Upper lobe of left lung (tissue), 6 donors: Measurements from ENCODE around the gene EYA4. TPM values are rescaled to one million over a fixed set of nuclear protein-coding genes. Genes with fewer than 3 reads are reported as not detected.

ENCODE experiments used
- ATAC-seq, 2 donors: fragments of 200-7000 bp; cut with Tn5 transposase; one replicate each; pipeline ENCODE4 v1.9.1; 2022; ENCODE audit warnings: mild to moderate bottlenecking in 2 of 2, moderate library complexity in 2 of 2; ENCODE audit not compliant: low FRiP score in 2 of 2
- DNase-seq, 2 donors: peaks; one replicate each; pipeline ENCODE4 v3.0.0-alpha.2; 2019 to 2020
- H3K27ac ChIP-seq, 4 donors: fragments of 200-600 bp; sonication (generic); one replicate each; pipeline ENCODE4 v1.5.1; 2016 to 2019
- H3K27me3 ChIP-seq, 4 donors: fragments of 200-600 bp; sonication (generic); one replicate each; pipeline ENCODE4 v1.5.1; 2017 to 2019
- H3K36me3 ChIP-seq, 4 donors: fragments of 200-600 bp; sonication (generic); one replicate each; pipeline ENCODE4 v1.5.1; 2016 to 2019
- H3K4me1 ChIP-seq, 4 donors: fragments of 200-600 bp; sonication (generic); one replicate each; pipeline ENCODE4 v1.5.1; 2018 to 2019
- H3K4me3 ChIP-seq, 4 donors: fragments of 200-600 bp; sonication (generic); one replicate each; pipeline ENCODE4 v1.5.1; 2017 to 2019; ENCODE audit warnings: mild to moderate bottlenecking in 2 of 4, moderate library complexity in 1 of 4
- H3K9me3 ChIP-seq, 4 donors: fragments of 200-600 bp; sonication (generic); one replicate each; pipeline ENCODE4 v1.5.1; 2018 to 2019
- EP300 ChIP-seq, 4 donors: sonication (generic); formaldehyde crosslinking; IDR thresholded peaks; one replicate each; pipeline ENCODE4 v1.5.1; 2017; ENCODE audit warnings: antibody characterized with exemption in 4 of 4, control low read depth in 2 of 4
- POLR2A ChIP-seq, 4 donors: fragments of 450-650 bp; IDR thresholded peaks; one replicate each; pipeline ENCODE4 v1.5.1; 2016 to 2017; ENCODE audit warnings: antibody characterized with exemption in 4 of 4, mild to moderate bottlenecking in 2 of 4
- POLR2AphosphoS5 ChIP-seq, 2 donors: sonication (generic); formaldehyde crosslinking; IDR thresholded peaks; one replicate each; pipeline ENCODE4 v1.5.1; 2017; ENCODE audit warnings: antibody characterized with exemption in 2 of 2
- whole genome bisulfite sequencing, 2 donors: methylation state at CpG; one replicate each; pipeline ENCODE4 v1.1.5; 2017 to 2018; 5-methylcytosine and 5-hydroxymethylcytosine counted together
- total RNA-seq, 6 donors: library from RNA; depleted of rRNA in 4 of 6; stranded (reverse); fragments of >200 nt in 4 of 6; gene quantifications; one replicate each; pipeline versions ENCODE4 v1.1.0 to v1.2.1, GENCODE V29; 2016 to 2021
- TF ChIP-seq, protein P1 (sequence below), 6 experiments: fragments of 450-650 bp in 4 of 6; fragments of 200-600 bp in 2 of 6; sonication (generic) in 2 of 6; IDR thresholded peaks; one replicate each; pipeline ENCODE4 v1.5.1; 2016 to 2019; ENCODE audit warnings: antibody characterized with exemption in 6 of 6
- donor health status: DM: no; HTN: no; CAD: no; lungs with moderate emphysema.
- donor health status: DM: no; HTN: yes; CAD: no; lungs with severe emphysema.

The EYA4 gene
- total RNA-seq, 6 donors from 2014 or later, result 1.0 to 8.9 (median 4.2) TPM

DNA sequence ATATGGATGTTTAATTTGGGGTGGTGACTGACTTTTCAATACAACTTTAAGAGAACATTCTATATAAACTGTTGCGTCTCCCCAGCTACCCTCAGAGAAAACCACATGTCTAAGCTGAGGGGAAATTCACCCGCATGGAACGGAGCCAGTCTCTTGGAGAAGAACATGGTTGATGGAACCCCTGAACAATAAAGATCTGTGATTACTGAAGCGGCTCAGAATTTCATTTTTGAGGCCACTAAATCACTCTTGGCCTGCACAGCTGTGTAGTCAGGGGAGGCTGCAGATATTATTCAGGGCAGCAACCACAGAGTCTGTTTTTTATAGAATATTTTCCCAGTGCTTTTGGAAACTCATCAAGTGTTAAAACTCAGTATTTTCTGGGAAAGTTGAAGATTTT, 73.8 kb downstream of the EYA4 start:
- TF ChIP-seq, protein P1, sequence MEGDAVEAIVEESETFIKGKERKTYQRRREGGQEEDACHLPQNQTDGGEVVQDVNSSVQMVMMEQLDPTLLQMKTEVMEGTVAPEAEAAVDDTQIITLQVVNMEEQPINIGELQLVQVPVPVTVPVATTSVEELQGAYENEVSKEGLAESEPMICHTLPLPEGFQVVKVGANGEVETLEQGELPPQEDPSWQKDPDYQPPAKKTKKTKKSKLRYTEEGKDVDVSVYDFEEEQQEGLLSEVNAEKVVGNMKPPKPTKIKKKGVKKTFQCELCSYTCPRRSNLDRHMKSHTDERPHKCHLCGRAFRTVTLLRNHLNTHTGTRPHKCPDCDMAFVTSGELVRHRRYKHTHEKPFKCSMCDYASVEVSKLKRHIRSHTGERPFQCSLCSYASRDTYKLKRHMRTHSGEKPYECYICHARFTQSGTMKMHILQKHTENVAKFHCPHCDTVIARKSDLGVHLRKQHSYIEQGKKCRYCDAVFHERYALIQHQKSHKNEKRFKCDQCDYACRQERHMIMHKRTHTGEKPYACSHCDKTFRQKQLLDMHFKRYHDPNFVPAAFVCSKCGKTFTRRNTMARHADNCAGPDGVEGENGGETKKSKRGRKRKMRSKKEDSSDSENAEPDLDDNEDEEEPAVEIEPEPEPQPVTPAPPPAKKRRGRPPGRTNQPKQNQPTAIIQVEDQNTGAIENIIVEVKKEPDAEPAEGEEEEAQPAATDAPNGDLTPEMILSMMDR (IDR thresholded peaks at IDR 0.05), result no peak
- no peak for TF ChIP-seq EP300 (IDR thresholded peaks at IDR 0.05)
- no peak for TF ChIP-seq POLR2AphosphoS5 (IDR thresholded peaks at IDR 0.05)
- TF ChIP-seq POLR2A (IDR thresholded peaks at IDR 0.05), result no peak
- H3K27me3 ChIP-seq, result no peaks in the 10 kb centered on the region
- DNase-seq (no peak), ATAC-seq (no peak)
- H3K27ac ChIP-seq, result no peak overlapping the region
- no peaks in the 10 kb centered on the region for H3K4me1 ChIP-seq
- H3K36me3 ChIP-seq, result no peaks in the 10 kb centered on the region
- H3K9me3 ChIP-seq, result no peaks in the 10 kb centered on the region
- no peak overlapping the region for H3K4me3 ChIP-seq
- WGBS, 2 donors, result 86 to 94% methylated on average over 4 of the region's 4 CpGs

DNA sequence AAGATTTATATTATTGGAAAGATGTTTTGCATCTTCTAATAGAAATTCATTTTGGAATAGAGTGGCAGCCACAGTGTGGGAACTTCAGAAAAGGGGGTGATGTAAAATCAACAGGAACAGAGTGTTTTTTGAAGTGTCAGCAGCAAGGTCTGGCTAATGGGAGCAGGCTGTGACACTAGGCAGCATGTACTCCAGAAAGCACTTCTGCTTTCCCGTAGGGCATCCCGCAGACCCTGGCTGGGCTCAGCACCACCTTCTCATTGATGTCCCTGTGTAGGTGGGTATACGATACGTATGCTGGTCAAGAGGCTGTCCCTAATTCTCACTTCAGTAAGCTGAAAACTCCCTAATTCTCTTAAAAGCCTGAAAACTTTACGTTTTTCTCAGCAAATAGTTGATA, 74.7 kb downstream of the EYA4 start:
- WGBS, 2 donors, result 66 to 71% methylated on average over 5 of the region's 5 CpGs
- DNase-seq, result no peak
- H3K36me3 ChIP-seq, result no peaks in the 10 kb centered on the region
- H3K4me3 ChIP-seq, result no peak overlapping the region
- H3K27me3 ChIP-seq, result no peaks in the 10 kb centered on the region
- no peaks in the 10 kb centered on the region for H3K4me1 ChIP-seq
- no peak for ATAC-seq
- TF ChIP-seq POLR2A (IDR thresholded peaks at IDR 0.05) (no peak), POLR2AphosphoS5 (IDR thresholded peaks at IDR 0.05) (no peak), EP300 (IDR thresholded peaks at IDR 0.05) (no peak)
- TF ChIP-seq, protein P1 (IDR thresholded peaks at IDR 0.05), result no peak
- H3K27ac ChIP-seq, result no peak overlapping the region
- H3K9me3 ChIP-seq, result no peaks in the 10 kb centered on the region

DNA sequence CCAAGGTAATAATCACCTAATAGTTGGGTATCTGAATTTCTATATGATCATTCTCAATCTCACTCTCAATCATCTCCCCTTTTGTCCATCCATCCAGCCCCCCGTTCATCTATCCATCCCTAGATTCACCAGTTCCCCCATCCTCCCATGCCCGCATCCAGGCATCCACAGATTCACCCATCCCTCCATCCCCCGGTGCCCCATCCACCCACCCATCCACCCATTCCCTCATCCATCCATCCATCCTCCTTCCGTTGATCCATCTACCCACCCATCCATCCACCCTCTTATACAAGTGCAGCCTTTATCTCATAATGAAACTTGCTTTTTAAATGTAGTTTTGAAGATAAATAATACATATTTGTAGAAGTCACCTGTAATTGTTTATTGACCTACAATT, 76.5 kb downstream of the EYA4 start:
- 91 to 98% methylated on average over 4 of the region's 4 CpGs for WGBS, 2 donors
- TF ChIP-seq POLR2AphosphoS5 (IDR thresholded peaks at IDR 0.05), result no peak
- no peak for TF ChIP-seq EP300 (IDR thresholded peaks at IDR 0.05)
- no peak for TF ChIP-seq POLR2A (IDR thresholded peaks at IDR 0.05)
- TF ChIP-seq, protein P1 (IDR thresholded peaks at IDR 0.05), result no peak
- H3K27ac ChIP-seq, result no peak overlapping the region
- ATAC-seq (no peak), DNase-seq (no peak)
- H3K36me3 ChIP-seq, result no peaks in the 10 kb centered on the region
- no peaks in the 10 kb centered on the region for H3K4me1 ChIP-seq
- no peaks in the 10 kb centered on the region for H3K27me3 ChIP-seq
- no peak overlapping the region for H3K4me3 ChIP-seq
- no peaks in the 10 kb centered on the region for H3K9me3 ChIP-seq

DNA sequence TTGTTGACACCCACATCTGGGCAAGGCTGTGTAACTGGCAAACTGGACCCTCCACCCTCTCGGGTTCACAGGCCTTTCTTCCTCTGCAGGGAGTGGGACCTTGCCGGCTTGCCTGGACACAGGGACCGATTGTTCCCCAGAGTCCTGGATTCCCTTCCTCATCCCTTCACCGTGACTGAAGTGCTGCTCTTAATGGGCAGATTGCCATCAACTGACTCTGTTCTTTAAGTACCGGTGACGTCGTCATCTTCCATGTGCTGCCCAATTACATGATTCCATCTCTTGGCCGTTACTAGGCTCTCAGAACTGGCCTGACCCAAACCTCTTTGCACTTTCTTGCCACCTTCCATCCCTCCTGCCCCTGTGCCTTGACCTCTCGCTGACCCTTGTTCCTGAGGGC, 85.4 kb downstream of the EYA4 start:
- WGBS, 2 donors, result 75 to 78% methylated on average over 9 of the region's 9 CpGs
- H3K27me3 ChIP-seq, result no peaks in the 10 kb centered on the region
- DNase-seq (no peak), ATAC-seq (peak in 1 of 2 donors; percentile 42)
- no peaks in the 10 kb centered on the region for H3K9me3 ChIP-seq
- no peak overlapping the region for H3K4me3 ChIP-seq
- H3K4me1 ChIP-seq, result no peaks in the 10 kb centered on the region
- H3K27ac ChIP-seq, result no peak overlapping the region
- TF ChIP-seq EP300 (IDR thresholded peaks at IDR 0.05) (no peak), POLR2AphosphoS5 (IDR thresholded peaks at IDR 0.05) (no peak), POLR2A (IDR thresholded peaks at IDR 0.05) (no peak)
- TF ChIP-seq, protein P1 (IDR thresholded peaks at IDR 0.05), result no peak
- no peaks in the 10 kb centered on the region for H3K36me3 ChIP-seq

DNA sequence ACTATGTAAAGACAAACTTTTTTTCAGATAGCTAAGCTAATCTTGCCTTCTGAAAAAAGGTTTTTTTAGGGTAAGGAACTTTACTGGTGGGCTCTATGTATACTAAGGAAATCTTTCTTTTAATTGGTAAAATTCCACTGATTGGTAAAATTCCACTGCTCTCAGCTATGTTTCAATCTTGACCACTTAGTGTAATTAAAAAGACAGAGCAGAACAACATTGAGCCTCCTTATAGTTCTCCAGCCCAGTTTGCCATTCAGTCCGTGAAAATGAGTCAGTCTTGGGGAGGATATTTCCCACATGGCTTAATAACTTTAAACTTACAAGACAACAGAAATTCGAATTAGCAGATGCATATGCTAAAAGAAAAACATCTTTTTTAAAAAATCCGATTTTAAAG, 92.7 kb downstream of the EYA4 start:
- Histone ChIP-seq H3K27ac (no peak overlapping the region), H3K9me3 (no peaks in the 10 kb centered on the region), H3K4me3 (no peak overlapping the region), H3K4me1 (no peaks in the 10 kb centered on the region), H3K27me3 (no peaks in the 10 kb centered on the region), H3K36me3 (no peaks in the 10 kb centered on the region)
- TF ChIP-seq EP300 (IDR thresholded peaks at IDR 0.05), result no peak
- TF ChIP-seq POLR2AphosphoS5 (IDR thresholded peaks at IDR 0.05), result no peak
- TF ChIP-seq, protein P1 (IDR thresholded peaks at IDR 0.05), result no peak
- TF ChIP-seq POLR2A (IDR thresholded peaks at IDR 0.05), result no peak
- ATAC-seq (no peak), DNase-seq (no peak)
- 75 to 85% methylated on average over 3 of the region's 3 CpGs for WGBS, 2 donors
